Epithelial cell of prostate (primary cell): ENCODE data around the gene TOM1L2.
A peak's percentile ranks its signal among the peaks of the same experiment; 100 is the strongest.
"Not testable (repeated sequence)": the region's sequence is repeated elsewhere in the genome, so short reads cannot be mapped to it uniquely, and the experiment has no call there.

Experiments used
- DNase-seq: peaks from one replicate; pipeline ENCODE4 v3.0.0-alpha.2; 2011; ENCODE audit warnings: low read depth, low spot score
- H3K27ac ChIP-seq: fragments of 450-650 bp; 2 replicates; pipeline ENCODE4 v1.5.1; 2017; ENCODE audit warnings: mild to moderate bottlenecking

Gene TOM1L2

GRCh38 chr17:17998934-17999333 lies 26.7 kb upstream of the TOM1L2 start:
- no peak overlapping the region for H3K27ac ChIP-seq
- no peak for DNase-seq

- DNase-seq, H3K27ac ChIP-seq: not testable (repeated sequence)
Measured at GRCh38 chr17:17995887-17996286, 23.7 kb upstream of the TOM1L2 start.

DNA sequence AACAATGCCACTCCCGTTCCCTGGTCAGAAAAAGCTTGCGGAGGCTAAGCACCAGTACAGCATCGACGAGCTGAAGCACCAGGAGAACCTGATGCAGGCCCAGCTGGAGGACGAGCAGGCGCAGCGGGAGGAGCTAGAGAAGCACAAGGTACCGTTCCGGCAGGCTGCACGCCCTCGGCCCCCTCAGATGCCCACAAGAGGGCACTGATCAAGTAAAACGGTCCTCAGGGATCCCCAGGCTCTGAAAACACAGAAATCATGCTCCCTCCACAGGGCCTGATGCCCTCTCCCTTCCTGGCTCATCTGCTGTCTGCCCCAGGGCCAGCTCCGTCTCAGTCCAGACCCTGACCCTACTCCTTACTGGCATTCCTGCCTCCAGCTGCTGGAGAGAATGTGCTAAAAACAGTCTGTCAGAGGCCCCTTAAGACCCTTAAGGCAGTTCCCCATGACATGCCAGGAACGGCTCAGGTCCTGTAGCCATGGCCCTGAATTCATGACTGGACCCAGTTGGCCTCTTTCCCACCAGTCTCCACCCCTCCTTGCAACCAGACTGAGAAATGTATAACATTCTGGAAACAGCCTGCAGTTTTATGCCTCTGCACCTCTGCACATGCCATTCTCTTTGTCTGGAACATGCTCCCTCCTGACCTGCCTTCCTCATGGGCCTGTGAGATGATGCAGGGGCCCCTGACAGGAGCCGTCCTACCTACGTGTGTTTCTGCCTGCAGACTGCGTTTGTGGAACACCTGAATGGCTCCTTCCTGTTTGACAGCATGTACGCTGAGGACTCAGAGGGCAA lies 22.3 kb upstream of the TOM1L2 start:
- no peak for DNase-seq
- H3K27ac ChIP-seq, result no peak overlapping the region

DNA sequence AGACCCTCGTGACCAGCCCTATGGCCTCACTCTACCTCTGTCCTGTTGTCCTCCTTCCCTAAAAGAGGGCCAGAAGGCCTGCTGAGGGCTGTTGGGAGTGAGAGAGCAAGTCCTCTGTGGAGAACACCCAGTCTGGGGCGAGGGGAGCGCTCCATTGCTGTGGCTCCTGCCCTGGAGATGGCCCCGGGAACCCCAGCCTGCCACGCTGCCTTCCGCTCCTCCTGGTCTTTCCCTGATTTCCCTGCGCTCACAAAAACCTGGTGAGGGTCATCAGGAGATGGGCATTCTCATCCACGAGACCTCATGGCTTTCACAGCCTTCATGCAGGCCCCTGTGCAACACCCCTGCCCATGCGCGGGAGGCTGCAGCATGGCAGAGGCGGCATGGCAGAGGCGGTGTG lies 21.7 kb upstream of the TOM1L2 start:
- no peak for DNase-seq

GRCh38 chr17:17993366-17993765 lies 21.2 kb upstream of the TOM1L2 start:
- H3K27ac ChIP-seq, result no peak overlapping the region
- DNase-seq, result no peak

More for the DNA sequence above, 21.7 kb upstream of the TOM1L2 start:
- H3K27ac ChIP-seq, result no peak overlapping the region

DNA sequence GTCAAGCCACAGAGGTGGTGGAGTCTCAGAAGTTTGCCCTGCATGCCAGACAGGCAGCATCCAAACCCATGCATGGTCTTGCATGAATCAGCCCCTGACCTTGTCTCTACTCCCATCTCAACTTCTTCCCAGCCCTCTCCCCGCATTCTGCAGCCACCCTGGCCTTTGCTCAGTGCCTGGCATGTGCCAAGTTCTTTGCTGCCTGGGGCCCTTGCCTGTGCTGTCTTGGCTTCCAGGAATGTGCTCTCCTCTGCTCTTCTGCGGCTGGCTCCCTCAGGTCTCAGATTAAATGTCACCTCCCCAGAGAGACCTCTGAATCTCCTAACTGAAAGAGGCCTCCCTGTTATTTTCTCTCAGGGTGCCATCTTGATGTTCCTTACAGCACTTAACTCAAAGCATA lies 18.1 kb upstream of the TOM1L2 start:
- H3K27ac ChIP-seq, result peak overlapping the region; percentile 70
- no peak for DNase-seq

GRCh38 chr17:17989618-17990017 lies 17.4 kb upstream of the TOM1L2 start:
- DNase-seq, result no peak
- H3K27ac ChIP-seq, result no peak overlapping the region

- no peak overlapping the region for H3K27ac ChIP-seq
- no peak for DNase-seq
Measured at GRCh38 chr17:17989081-17989480, 16.9 kb upstream of the TOM1L2 start.

DNA sequence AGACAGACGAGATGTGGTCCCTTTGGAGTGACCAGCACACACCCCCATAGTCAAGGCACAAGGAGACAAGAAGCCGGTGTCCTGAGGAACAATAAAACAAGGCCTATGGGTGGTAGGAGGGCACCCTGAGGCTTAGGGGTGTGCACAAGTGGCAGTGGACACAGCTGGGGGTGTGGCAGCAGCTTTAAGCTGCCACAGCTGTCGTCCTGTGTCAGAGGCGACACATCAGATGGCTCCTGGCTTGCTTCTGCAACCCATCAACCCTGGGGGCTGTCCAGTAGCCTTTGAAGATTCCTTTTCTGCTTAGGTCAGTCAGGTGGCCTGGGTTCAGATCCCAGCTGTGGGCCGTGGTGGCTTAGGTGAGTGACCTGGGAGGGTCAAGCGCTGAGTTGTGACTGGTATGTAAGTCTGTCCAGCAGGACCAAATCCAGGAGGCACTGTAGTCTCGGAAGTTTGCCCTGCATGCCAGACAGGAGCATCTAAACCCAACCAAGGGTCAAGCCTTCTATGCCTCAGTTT lies 16.3 kb upstream of the TOM1L2 start:
- DNase-seq, result no peak
- no peak overlapping the region for H3K27ac ChIP-seq

DNA sequence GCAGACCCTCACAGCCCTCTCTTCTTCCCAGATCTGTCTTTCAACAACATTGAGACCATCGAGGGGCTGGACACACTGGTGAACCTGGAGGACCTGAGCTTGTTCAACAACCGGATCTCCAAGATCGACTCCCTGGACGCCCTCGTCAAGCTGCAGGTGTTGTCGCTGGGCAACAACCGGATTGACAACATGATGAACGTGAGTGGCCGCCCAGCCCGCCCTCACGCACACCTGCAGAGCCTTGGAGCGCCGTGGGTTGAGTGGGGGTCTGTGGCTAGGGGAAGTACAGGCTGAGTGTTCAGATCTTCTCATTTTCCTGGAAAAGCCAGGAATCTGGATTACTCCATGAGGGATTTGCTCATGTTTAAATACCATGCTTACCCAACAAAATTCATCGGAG lies 15.7 kb upstream of the TOM1L2 start:
- no peak for DNase-seq
- no peak overlapping the region for H3K27ac ChIP-seq

GRCh38 chr17:17987187-17987896 lies 15.1 kb upstream of the TOM1L2 start:
- no peak overlapping the region for H3K27ac ChIP-seq
- DNase-seq, result no peak

GRCh38 chr17:17985555-17985954 lies 13.4 kb upstream of the TOM1L2 start:
- DNase-seq, result no peak

GRCh38 chr17:17985153-17985552 lies 13.0 kb upstream of the TOM1L2 start:
- no peak overlapping the region for H3K27ac ChIP-seq

More at GRCh38 chr17:17985555-17985954, 13.4 kb upstream of the TOM1L2 start:
- H3K27ac ChIP-seq, result no peak overlapping the region

GRCh38 chr17:17983776-17984175 lies 11.6 kb upstream of the TOM1L2 start:
- H3K27ac ChIP-seq, result no peak overlapping the region
- no peak for DNase-seq

More at GRCh38 chr17:17985153-17985552, 13.0 kb upstream of the TOM1L2 start:
- DNase-seq, result no peak

- no peak overlapping the region for H3K27ac ChIP-seq
- DNase-seq, result no peak
Measured at GRCh38 chr17:17983376-17983775, 11.2 kb upstream of the TOM1L2 start.

- DNase-seq, result no peak
- no peak overlapping the region for H3K27ac ChIP-seq
Measured at GRCh38 chr17:17982801-17983200, 10.6 kb upstream of the TOM1L2 start.

- no peak for DNase-seq
- no peak overlapping the region for H3K27ac ChIP-seq
Measured at GRCh38 chr17:17981330-17981729, 9.1 kb upstream of the TOM1L2 start.

- DNase-seq, result no peak
- H3K27ac ChIP-seq, result no peak overlapping the region
Measured at GRCh38 chr17:17979778-17980177, 7.6 kb upstream of the TOM1L2 start.

DNA sequence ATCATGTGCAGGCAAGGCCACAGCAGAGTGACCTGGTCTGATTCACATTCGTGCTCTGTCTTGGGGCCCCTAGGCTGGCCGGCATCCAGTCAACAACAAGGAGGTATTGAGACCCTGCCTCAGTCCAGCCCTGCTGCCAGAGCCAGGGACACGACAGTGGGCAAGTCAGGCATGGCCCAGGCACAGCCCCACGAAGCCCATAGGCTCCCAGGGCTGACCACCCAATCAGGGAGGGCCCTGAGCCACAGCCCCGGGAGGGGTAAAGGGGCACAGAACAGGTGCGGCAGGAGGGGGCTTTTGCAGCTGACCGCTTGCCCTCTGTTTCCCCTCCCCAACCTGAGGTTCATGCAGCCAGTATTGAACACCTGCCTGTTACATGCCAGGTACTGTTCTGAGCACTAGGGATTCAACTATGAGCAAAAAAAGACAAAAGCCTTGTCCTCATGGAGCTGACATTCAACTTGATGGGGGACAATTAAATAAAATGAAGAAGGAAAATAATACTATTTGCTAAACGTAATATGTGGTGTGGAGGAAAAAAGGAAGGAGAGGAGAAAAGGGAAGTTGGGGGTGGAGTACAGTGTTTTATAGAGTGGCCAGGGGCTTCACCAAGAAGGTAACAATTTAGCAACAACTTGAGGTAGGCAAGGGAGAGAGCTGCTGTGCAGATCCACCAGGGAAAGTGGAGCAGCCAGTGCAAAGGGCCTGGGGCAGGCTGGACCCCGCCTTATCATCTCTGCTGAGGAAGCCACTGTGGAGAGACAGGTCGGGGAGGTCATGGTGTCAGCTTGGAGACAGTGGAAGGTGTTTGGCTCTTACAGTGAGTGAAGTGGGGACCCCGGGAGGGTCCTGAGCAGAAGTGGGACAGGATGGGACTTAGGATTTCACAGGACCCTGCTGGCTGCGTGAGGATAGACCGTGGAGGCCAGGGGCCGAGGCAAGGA lies 6.6 kb upstream of the TOM1L2 start:
- H3K27ac ChIP-seq, result no peak overlapping the region
- DNase-seq, result no peak

DNA sequence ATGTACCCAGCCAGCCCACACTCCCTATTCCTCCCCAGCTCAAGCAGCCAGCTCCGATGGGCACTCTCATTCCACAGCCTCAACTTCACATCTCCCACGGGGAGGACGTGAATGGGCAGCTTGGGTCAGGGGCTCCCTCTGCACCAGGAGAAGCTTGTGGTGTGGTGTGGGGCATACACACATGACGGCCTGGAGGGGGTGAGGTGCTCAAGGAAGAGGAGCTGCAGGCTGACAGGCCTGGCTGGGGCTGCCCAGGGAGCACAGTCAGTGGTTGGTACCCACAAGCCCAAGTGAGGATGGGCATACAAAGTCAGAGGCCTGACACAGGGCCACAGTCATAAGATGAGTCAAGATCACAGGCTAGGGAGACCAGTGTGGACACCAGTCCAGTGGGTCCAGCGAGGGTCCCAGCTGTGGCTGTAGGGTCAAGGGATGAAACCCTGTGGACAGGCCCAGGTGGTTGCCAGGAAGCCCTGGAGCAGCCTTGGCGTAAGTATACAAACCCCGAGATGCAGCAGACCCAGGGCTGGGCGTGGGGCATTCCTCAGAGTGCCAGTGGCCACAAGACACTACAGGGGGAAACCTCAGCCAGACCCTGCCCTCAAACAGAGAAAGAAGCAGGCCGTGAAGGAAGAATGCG lies 4.9 kb upstream of the TOM1L2 start:
- DNase-seq, result no peak
- H3K27ac ChIP-seq, result no peak overlapping the region
